ELR (cell line): ENCODE data around the gene DGKI.

Source experiments
- DNase-seq: peaks from one replicate; pipeline ENCODE4 v3.0.0-alpha.2; 2015; ENCODE audit warnings: low read depth

DGKI gene

GRCh38 chr7:137342828-137343261 lies 503.9 kb downstream of the DGKI start:
- no peak for DNase-seq

GRCh38 chr7:137342265-137342664 lies 504.5 kb downstream of the DGKI start:
- no peak for DNase-seq

DNA sequence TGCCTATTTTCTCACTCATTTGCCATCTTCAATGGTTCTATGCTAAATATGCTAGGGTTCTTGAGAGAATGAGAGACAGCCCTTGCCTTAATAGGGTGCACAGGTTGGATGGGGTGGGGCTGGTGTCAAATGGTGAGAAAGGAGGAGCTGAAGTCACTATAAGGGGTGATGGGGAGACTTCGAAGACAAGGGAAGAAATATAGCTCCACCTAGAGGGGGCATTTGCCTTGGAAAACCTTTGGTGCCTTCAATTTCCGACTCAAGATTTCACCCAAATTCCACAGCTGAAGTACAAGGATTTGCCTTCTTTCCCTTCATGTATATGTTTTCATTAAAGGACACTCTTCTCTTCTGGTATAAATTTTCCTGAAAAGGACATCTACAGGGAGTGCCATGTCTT lies 508.9 kb downstream of the DGKI start:
- no peak for DNase-seq

DNA sequence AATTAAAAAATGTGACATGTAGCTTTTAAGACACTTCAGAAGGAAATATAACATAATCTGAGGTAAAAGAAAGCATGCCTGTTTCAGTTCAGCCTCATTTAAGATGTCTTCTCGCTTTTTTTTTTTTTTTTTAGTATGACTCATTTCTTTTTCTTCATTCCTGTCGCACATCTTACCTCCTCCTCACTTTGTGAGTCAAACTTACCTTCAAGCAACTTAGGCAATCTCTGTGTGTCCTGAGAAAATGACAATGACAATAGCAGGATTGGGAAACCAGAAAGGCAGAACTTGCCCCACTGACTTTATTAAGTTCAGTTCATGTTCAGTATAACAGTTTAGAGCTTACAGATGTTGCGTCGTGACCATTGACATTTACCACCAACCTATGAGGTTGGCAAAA lies 511.0 kb downstream of the DGKI start:
- no peak for DNase-seq

DNA sequence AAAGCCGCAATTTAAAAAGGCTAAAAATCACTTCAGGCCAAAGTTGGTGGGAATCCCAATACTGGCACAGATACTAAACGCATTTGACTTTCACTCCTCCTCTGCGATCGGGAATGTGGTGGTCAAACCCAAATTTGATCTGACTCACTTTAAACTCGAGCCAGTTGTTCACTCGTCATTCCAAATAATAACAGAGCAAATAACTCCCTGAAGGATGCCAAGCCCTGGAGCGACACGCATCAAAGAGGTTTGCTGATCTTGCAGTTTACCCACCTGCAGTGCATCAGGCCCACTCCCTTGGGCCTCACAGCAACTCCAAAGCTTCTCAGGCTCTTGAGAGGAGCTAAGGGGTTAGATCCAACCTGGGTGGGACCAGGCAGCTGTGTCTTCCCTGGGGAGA lies 515.4 kb downstream of the DGKI start:
- DNase-seq = no peak
